Glutamatergic neuron (in vitro differentiated cells): ENCODE data around the gene KDM1B. TPM values are rescaled to one million over a fixed set of nuclear protein-coding genes. Genes with fewer than 3 reads are reported as not detected.
A peak's percentile ranks its signal among the peaks of the same experiment; 100 is the strongest.
"Not testable (repeated sequence)": the region's sequence is repeated elsewhere in the genome, so short reads cannot be mapped to it uniquely, and the experiment has no call there.

Experiments used
- DNase-seq: peaks from one replicate; pipeline ENCODE4 v3.0.0; 2022
- H3K27ac Mint-ChIP-seq: one replicate; pipeline ENCODE4 v1.8.0; 2020; ENCODE audit warnings: mild to moderate bottlenecking, mixed read lengths, inconsistent platforms; ENCODE audit not compliant: unreplicated experiment
- H3K27me3 Mint-ChIP-seq: one replicate; pipeline ENCODE4 v1.8.0; 2020; ENCODE audit warnings: mild to moderate bottlenecking, moderate library complexity, mixed read lengths, inconsistent platforms; ENCODE audit not compliant: unreplicated experiment
- H3K36me3 Mint-ChIP-seq: one replicate; pipeline ENCODE4 v1.8.0; 2020; ENCODE audit warnings: mild to moderate bottlenecking, mixed read lengths, inconsistent platforms; ENCODE audit not compliant: unreplicated experiment
- H3K4me1 Mint-ChIP-seq: one replicate; pipeline ENCODE4 v1.8.0; 2020; ENCODE audit warnings: mild to moderate bottlenecking, low read depth, mixed read lengths, inconsistent platforms; ENCODE audit not compliant: unreplicated experiment
- H3K4me3 Mint-ChIP-seq: one replicate; pipeline ENCODE4 v1.8.0; 2020; ENCODE audit warnings: mild to moderate bottlenecking, mixed read lengths, inconsistent platforms; ENCODE audit not compliant: unreplicated experiment
- H3K9me3 Mint-ChIP-seq: one replicate; pipeline ENCODE4 v1.8.0; 2020; ENCODE audit warnings: mild to moderate bottlenecking, moderate library complexity, mixed read lengths, inconsistent platforms; ENCODE audit not compliant: unreplicated experiment
- CTCF ChIP-seq: fragments of 200-600 bp; sonication (generic); IDR thresholded peaks from one replicate; pipeline ENCODE4 v1.5.0; 2021; ENCODE audit not compliant: partially characterized antibody, unreplicated experiment
- total RNA-seq: library from RNA; stranded (reverse); fragmentation: NEBNext Ultra II Directional; extraction: Animal tissue kit (Norgen Biotek cat#: 25700); gene quantifications from one replicate; pipeline ENCODE4 v1.2.1, GENCODE V29; 2021; ENCODE audit not compliant: unreplicated experiment

The KDM1B gene
- total RNA-seq, 1 donor from 2014 or later: 21.1 TPM

GRCh38 chr6:18148304-18149025, 6.8 kb upstream of the KDM1B start:
- Mint-ChIP-seq H3K27ac (no peak overlapping the region), H3K4me3 (no peak overlapping the region), H3K36me3 (no peaks in the 10 kb centered on the region), H3K9me3 (no peaks in the 10 kb centered on the region), H3K4me1 (peaks cover 3% of the 10 kb centered on the region), H3K27me3 (no peaks in the 10 kb centered on the region)
- TF ChIP-seq CTCF: no peak
- DNase-seq: no peak

GRCh38 chr6:18151391-18151790, 3.8 kb upstream of the KDM1B start:
- H3K27me3 Mint-ChIP-seq, DNase-seq, H3K27ac Mint-ChIP-seq, H3K4me1 Mint-ChIP-seq, H3K36me3 Mint-ChIP-seq, H3K9me3 Mint-ChIP-seq, H3K4me3 Mint-ChIP-seq: not testable (repeated sequence)

GRCh38 chr6:18151801-18152200, 3.4 kb upstream of the KDM1B start:
- no peak for DNase-seq
- no peaks in the 10 kb centered on the region for H3K9me3 Mint-ChIP-seq

GRCh38 chr6:18153311-18153703, 1.9 kb upstream of the KDM1B start:
- H3K27me3 Mint-ChIP-seq: no peaks in the 10 kb centered on the region
- DNase-seq: no peak
- H3K36me3 Mint-ChIP-seq: no peaks in the 10 kb centered on the region
- no peak overlapping the region for H3K4me3 Mint-ChIP-seq
- H3K4me1 Mint-ChIP-seq: peaks cover 3% of the 10 kb centered on the region
- no peak overlapping the region for H3K27ac Mint-ChIP-seq
- no peak for TF ChIP-seq CTCF
- no peaks in the 10 kb centered on the region for H3K9me3 Mint-ChIP-seq

More at GRCh38 chr6:18151801-18152200, 3.4 kb upstream of the KDM1B start:
- no peak for TF ChIP-seq CTCF
- H3K27ac Mint-ChIP-seq: no peak overlapping the region
- H3K27me3 Mint-ChIP-seq: no peaks in the 10 kb centered on the region
- no peak overlapping the region for H3K4me3 Mint-ChIP-seq
- H3K4me1 Mint-ChIP-seq: peaks cover 3% of the 10 kb centered on the region
- H3K36me3 Mint-ChIP-seq: no peaks in the 10 kb centered on the region

- Mint-ChIP-seq H3K4me3 (peak within 1 kb of the TSS; percentile 96), H3K36me3 (no peaks in the 10 kb centered on the region), H3K27ac (peak within 1 kb of the TSS; percentile 89), H3K4me1 (peaks cover 3% of the 10 kb centered on the region), H3K27me3 (no peaks in the 10 kb centered on the region), H3K9me3 (no peaks in the 10 kb centered on the region)
- TF ChIP-seq CTCF: no peak
- peak; percentile 18 for DNase-seq
These were observed 594 bp upstream of the KDM1B start, which contains the start of gene TPMT for GRCh38 chr6:18154507-18155149. Gene TPMT, minus strand, starts transcription at chr6:18155077. Its CDS starts 5,950 bp downstream, at chr6:18149127.
